ENCODE measurements around the gene ASB18. TPM values are rescaled to one million over a fixed set of nuclear protein-coding genes. Genes with fewer than 3 reads are reported as not detected.

ASB18 gene
- total RNA-seq, 1 experiment from 2014 or later = not detected

GRCh38 chr2:236210536-236210935 is 53.7 kb downstream of the ASB18 start:
- no peaks in the 10 kb centered on the region for H3K27me3 ChIP-seq (ENCODE audit: control insufficient read depth, insufficient read depth, low read length)
- peaks cover 5% of the 10 kb centered on the region; the same call in 1 of the 2 replicates for H3K9me3 ChIP-seq (ENCODE audit: control insufficient read depth, insufficient read depth, low read depth, low read length)
- no peak for DNase-seq (ENCODE audit: low read depth, low spot score)
- no peak for TF ChIP-seq POLR2AphosphoS5 (IDR thresholded peaks at IDR 0.05; ENCODE audit: low read depth, low read length)
- TF ChIP-seq SIN3A (IDR thresholded peaks at IDR 0.05; ENCODE audit: borderline replicate concordance, insufficient read depth, low read depth, low read length) = no peak
- TF ChIP-seq TCF7L2 (IDR thresholded peaks at IDR 0.05; ENCODE audit: low read depth, low read length) = no peak
- no peak for TF ChIP-seq REST (IDR thresholded peaks at IDR 0.05; ENCODE audit: insufficient read depth in 1 of 2, low read depth in 2 of 2, low read length in 1 of 2)
- in situ Hi-C loops (cut with HindIII; ENCODE audit: low pct_unique_long_range_greater_than_20kb, low sequenced_read_pairs) = no loop called here
- ATAC-seq = no peak
- ChIA-PET CTCF (interaction anchor here (0.6 kb wide), 1 partner anchor 31 kb away, joined by 3 read pairs; no protein-coding TSS in a partner anchor), POLR2A (no interaction called here)
- no peak overlapping the region for H3K27ac ChIP-seq (ENCODE audit: low read length)
- no TSS peak for BruUV-seq (replicated peaks)
- H3K4me1 ChIP-seq (ENCODE audit: control insufficient read depth, insufficient read depth, low read length) = no peaks in the 10 kb centered on the region
- no peaks in the 10 kb centered on the region for H3K36me3 ChIP-seq (ENCODE audit: control insufficient read depth, insufficient read depth, low read length)
- intact Hi-C loops (cut with micrococcal nuclease; ENCODE audit: unreplicated experiment) = no loop called here
- H3K4me3 ChIP-seq (ENCODE audit: low read depth in 2 of 2, low read length in 2 of 2) = no peak overlapping the region

- no peak for ATAC-seq
- TF ChIP-seq REST (IDR thresholded peaks at IDR 0.05; ENCODE audit: insufficient read depth in 1 of 2, low read depth in 2 of 2, low read length in 1 of 2) = no peak
- TF ChIP-seq TCF7L2 (IDR thresholded peaks at IDR 0.05; ENCODE audit: low read depth, low read length) = no peak
- TF ChIP-seq POLR2AphosphoS5 (IDR thresholded peaks at IDR 0.05; ENCODE audit: low read depth, low read length) = no peak
- TF ChIP-seq CTCF (IDR thresholded peaks at IDR 0.05) = no peak
- TF ChIP-seq SIN3A (IDR thresholded peaks at IDR 0.05; ENCODE audit: borderline replicate concordance, insufficient read depth, low read depth, low read length) = no peak
- in situ Hi-C loops (cut with HindIII; ENCODE audit: low pct_unique_long_range_greater_than_20kb, low sequenced_read_pairs) = no loop called here
Observed at GRCh38 chr2:236209996-236210395, 54.2 kb downstream of the ASB18 start.

More at GRCh38 chr2:236209996-236210395, 54.2 kb downstream of the ASB18 start:
- peaks cover 5% of the 10 kb centered on the region; the same call in 1 of the 2 replicates for H3K9me3 ChIP-seq (ENCODE audit: control insufficient read depth, insufficient read depth, low read depth, low read length)
- no peak overlapping the region for H3K4me3 ChIP-seq (ENCODE audit: low read depth in 2 of 2, low read length in 2 of 2)
- POLR2A ChIA-PET = no interaction called here
- CTCF ChIA-PET = interaction anchor here (1.0 kb wide), 1 partner anchor 143 kb away, joined by 3 read pairs; no protein-coding TSS in a partner anchor
- BruUV-seq (replicated peaks) = no TSS peak
- H3K27ac ChIP-seq (ENCODE audit: low read length) = no peak overlapping the region
- intact Hi-C loops (cut with micrococcal nuclease; ENCODE audit: unreplicated experiment) = no loop called here
- H3K27me3 ChIP-seq (ENCODE audit: control insufficient read depth, insufficient read depth, low read length) = no peaks in the 10 kb centered on the region
- DNase-seq (ENCODE audit: low read depth, low spot score) = no peak
- H3K36me3 ChIP-seq (ENCODE audit: control insufficient read depth, insufficient read depth, low read length) = no peaks in the 10 kb centered on the region
- H3K4me1 ChIP-seq (ENCODE audit: control insufficient read depth, insufficient read depth, low read length) = no peaks in the 10 kb centered on the region

Measured in Panc1 (cell line).